HepG2 (cell line): Measurements from ENCODE around the gene PDCL3. TPM values are rescaled to one million over a fixed set of nuclear protein-coding genes. Genes with fewer than 3 reads are reported as not detected.

Experiments
- ATAD3A ChIP-seq: sonication (generic); formaldehyde crosslinking; IDR thresholded peaks from 2 replicates; pipeline ENCODE4 v1.4.0; 2020; ENCODE audit warnings: missing genetic modification reagents
- CEBPG ChIP-seq: IDR thresholded peaks from 2 replicates; pipeline ENCODE4 v1.6.1; 2016
- FOSL2 ChIP-seq: sonication (generic); formaldehyde crosslinking; IDR thresholded peaks from 2 replicates; pipeline ENCODE4 v1.4.0; 2020; ENCODE audit warnings: missing genetic modification reagents
- FOXA3 ChIP-seq: IDR thresholded peaks from 2 replicates; pipeline ENCODE4 v1.6.1; 2016; ENCODE audit warnings: missing genetic modification reagents, missing compliant biosample characterization
- HOXA9 ChIP-seq: sonication (generic); formaldehyde crosslinking; IDR thresholded peaks from 2 replicates; pipeline ENCODE4 v1.8.1; 2022; ENCODE audit warnings: missing genetic modification reagents, mild to moderate bottlenecking, moderate library complexity, borderline replicate concordance
- MAZ ChIP-seq, 2 experiments: sonication (generic) in 1 of 2; formaldehyde crosslinking in 1 of 2; IDR thresholded peaks; 2 replicates each; pipeline versions ENCODE4 v1.5.0 to v1.6.1; 2012 to 2020; ENCODE audit warnings: low read depth in 2 of 2, mild to moderate bottlenecking in 2 of 2, borderline replicate concordance in 1 of 2, improper control_type of control experiment in 1 of 2, low read length in 1 of 2, missing genetic modification reagents in 1 of 2, moderate library complexity in 1 of 2
- RFXAP ChIP-seq: sonication (generic); formaldehyde crosslinking; IDR thresholded peaks from 2 replicates; pipeline ENCODE4 v1.4.0; 2020; ENCODE audit warnings: missing genetic modification reagents, borderline replicate concordance
- RXRB ChIP-seq: IDR thresholded peaks from 2 replicates; pipeline ENCODE4 v1.6.1; 2016; ENCODE audit warnings: borderline replicate concordance, missing genetic modification reagents, missing compliant biosample characterization
- SOX13 ChIP-seq, 3 experiments: fragments of 450-650 bp in 1 of 3; sonication (generic) in 1 of 3; formaldehyde crosslinking in 1 of 3; IDR thresholded peaks in 2 of 3; conservative IDR thresholded peaks in 1 of 3; 2 replicates each; pipeline versions ENCODE4 v1.5.0 to v1.6.1; 2016 to 2020; ENCODE audit warnings: antibody characterized with exemption in 1 of 3, mild to moderate bottlenecking in 1 of 3, missing compliant biosample characterization in 1 of 3, missing genetic modification reagents in 1 of 3, moderate library complexity in 1 of 3
- SOX5 ChIP-seq: IDR thresholded peaks from 2 replicates; pipeline ENCODE4 v1.6.1; 2016; ENCODE audit warnings: borderline replicate concordance
- SOX6 ChIP-seq, 2 experiments: fragments of 450-650 bp in 1 of 2; sonication (generic) in 1 of 2; formaldehyde crosslinking in 1 of 2; IDR thresholded peaks; 2 replicates each; pipeline versions ENCODE4 v1.4.0 to v1.6.1; 2017 to 2020; ENCODE audit warnings: antibody characterized with exemption in 1 of 2, mild to moderate bottlenecking in 1 of 2, missing genetic modification reagents in 1 of 2
- SRY ChIP-seq: sonication (generic); formaldehyde crosslinking; IDR thresholded peaks from 2 replicates; pipeline ENCODE4 v1.8.0; 2022; ENCODE audit warnings: mild to moderate bottlenecking, missing genetic modification reagents
- TEF ChIP-seq: sonication (generic); formaldehyde crosslinking; IDR thresholded peaks from 2 replicates; pipeline ENCODE4 v1.5.0; 2020; ENCODE audit warnings: missing genetic modification reagents
- YEATS2 ChIP-seq: sonication (generic); formaldehyde crosslinking; IDR thresholded peaks from 2 replicates; pipeline ENCODE4 v1.4.0; 2020; ENCODE audit warnings: missing genetic modification reagents, borderline replicate concordance
- ZBTB2 ChIP-seq: sonication (generic); formaldehyde crosslinking; IDR thresholded peaks from 2 replicates; pipeline ENCODE4 v1.8.0; 2022; ENCODE audit warnings: low read depth, missing genetic modification reagents
- ZMYM2 ChIP-seq: sonication (generic); formaldehyde crosslinking; IDR thresholded peaks from 2 replicates; pipeline ENCODE4 v1.8.0; 2022; ENCODE audit warnings: mild to moderate bottlenecking, missing genetic modification reagents
- ZNF441 ChIP-seq: sonication (generic); formaldehyde crosslinking; IDR thresholded peaks from 2 replicates; pipeline ENCODE4 v1.7.0; 2021; ENCODE audit warnings: missing genetic modification reagents, borderline replicate concordance
- ZNF468 ChIP-seq: sonication (generic); formaldehyde crosslinking; IDR thresholded peaks from 2 replicates; pipeline ENCODE4 v1.8.0; 2022; ENCODE audit warnings: mild to moderate bottlenecking, moderate library complexity, missing genetic modification reagents
- ZNF546 ChIP-seq: sonication (generic); formaldehyde crosslinking; conservative IDR thresholded peaks from 2 replicates; pipeline ENCODE4 v1.8.1; 2023; ENCODE audit warnings: mild to moderate bottlenecking, missing genetic modification reagents
- ZNF598 ChIP-seq: sonication (generic); formaldehyde crosslinking; IDR thresholded peaks from 2 replicates; pipeline ENCODE4 v1.5.1; 2020; ENCODE audit warnings: mild to moderate bottlenecking, missing genetic modification reagents, borderline replicate concordance
- polyA plus RNA-seq, 8 experiments: library from polyadenylated mRNA; depleted of rRNA in 3 of 8; stranded (reverse) in 7 of 8; unstranded in 1 of 8; fragments of >200 nt; fragmentation: Illumina TruSeq in 4 of 8; extraction: Trizol in 4 of 8; gene quantifications; 2 replicates each; pipeline versions ENCODE4 v1.2.1 to v1.2.3, GENCODE V29; 2011 to 2016; ENCODE audit warnings: low read depth in 4 of 8, missing spikeins in 1 of 8, mixed read lengths in 1 of 8; ENCODE audit not compliant: insufficient read depth in 1 of 8
- total RNA-seq, 5 experiments: library from RNA; depleted of rRNA; stranded (reverse); fragments of >200 nt; fragmentation: Illumina TruSeq; extraction: Trizol; gene quantifications; 2 replicates each; pipeline ENCODE4 v1.2.3, GENCODE V29; 2016; ENCODE audit warnings: low read depth in 1 of 5
- TF ChIP-seq, protein P1 (sequence below): sonication (generic); formaldehyde crosslinking; IDR thresholded peaks from 2 replicates; pipeline ENCODE4 v1.5.1; 2020; ENCODE audit warnings: missing genetic modification reagents, mild to moderate bottlenecking, borderline replicate concordance
- TF ChIP-seq, protein P2 (sequence below): sonication (generic); formaldehyde crosslinking; IDR thresholded peaks from 2 replicates; pipeline ENCODE4 v1.5.1; 2020; ENCODE audit warnings: missing genetic modification reagents, mild to moderate bottlenecking, borderline replicate concordance

PDCL3 gene
- total and polyA plus RNA-seq, 2 of the 13 experiments (the other 11 are each of a cell fraction or from before 2014, with no cell fraction given) = 14.4 to 24.4 TPM

- TF ChIP-seq ZBTB2 (CRISPR knock-in tag) (no peak), ZNF546 (CRISPR knock-in tag) (no peak), RXRB (CRISPR knock-in tag) (no peak), SOX13 (IDR thresholded peaks at IDR 0.05) (peak; percentile 73), SOX13 (CRISPR knock-in tag; conservative IDR thresholded peaks at IDR 0.05 in 1 of 2, IDR thresholded peaks at IDR 0.05 in 1 of 2) (peak in 1 of 2 experiments; percentile 87; a peak in 2 of 4 replicates), ZNF468 (CRISPR knock-in tag) (no peak), SOX6 (IDR thresholded peaks at IDR 0.05) (no peak), SOX6 (CRISPR knock-in tag; IDR thresholded peaks at IDR 0.05) (peak; percentile 90), HOXA9 (CRISPR knock-in tag) (no peak), ZNF598 (CRISPR knock-in tag) (no peak), YEATS2 (CRISPR knock-in tag) (no peak), ATAD3A (CRISPR knock-in tag) (no peak), FOXA3 (CRISPR knock-in tag) (0 out of 2 replicates have a peak, but pooled peaks have one; percentile 17), CEBPG (CRISPR knock-in tag) (peak; percentile 12; the same call in 1 of the 2 replicates), TEF (CRISPR knock-in tag) (no peak), MAZ (IDR thresholded peaks at IDR 0.05; ENCODE audit: borderline replicate concordance, low read depth, low read length) (no peak), MAZ (CRISPR knock-in tag; IDR thresholded peaks at IDR 0.05; ENCODE audit: low read depth) (no peak), FOSL2 (CRISPR knock-in tag) (no peak), SOX5 (CRISPR knock-in tag) (peak; percentile 78), ZNF441 (CRISPR knock-in tag) (peak; percentile 71), ZMYM2 (CRISPR knock-in tag) (0 out of 2 replicates have a peak, but pooled peaks have one; percentile 63), SRY (no peak), RFXAP (CRISPR knock-in tag) (no peak)
- TF ChIP-seq, protein P1, sequence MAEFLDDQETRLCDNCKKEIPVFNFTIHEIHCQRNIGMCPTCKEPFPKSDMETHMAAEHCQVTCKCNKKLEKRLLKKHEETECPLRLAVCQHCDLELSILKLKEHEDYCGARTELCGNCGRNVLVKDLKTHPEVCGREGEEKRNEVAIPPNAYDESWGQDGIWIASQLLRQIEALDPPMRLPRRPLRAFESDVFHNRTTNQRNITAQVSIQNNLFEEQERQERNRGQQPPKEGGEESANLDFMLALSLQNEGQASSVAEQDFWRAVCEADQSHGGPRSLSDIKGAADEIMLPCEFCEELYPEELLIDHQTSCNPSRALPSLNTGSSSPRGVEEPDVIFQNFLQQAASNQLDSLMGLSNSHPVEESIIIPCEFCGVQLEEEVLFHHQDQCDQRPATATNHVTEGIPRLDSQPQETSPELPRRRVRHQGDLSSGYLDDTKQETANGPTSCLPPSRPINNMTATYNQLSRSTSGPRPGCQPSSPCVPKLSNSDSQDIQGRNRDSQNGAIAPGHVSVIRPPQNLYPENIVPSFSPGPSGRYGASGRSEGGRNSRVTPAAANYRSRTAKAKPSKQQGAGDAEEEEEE (CRISPR knock-in tag) = no peak
- TF ChIP-seq, protein P2, sequence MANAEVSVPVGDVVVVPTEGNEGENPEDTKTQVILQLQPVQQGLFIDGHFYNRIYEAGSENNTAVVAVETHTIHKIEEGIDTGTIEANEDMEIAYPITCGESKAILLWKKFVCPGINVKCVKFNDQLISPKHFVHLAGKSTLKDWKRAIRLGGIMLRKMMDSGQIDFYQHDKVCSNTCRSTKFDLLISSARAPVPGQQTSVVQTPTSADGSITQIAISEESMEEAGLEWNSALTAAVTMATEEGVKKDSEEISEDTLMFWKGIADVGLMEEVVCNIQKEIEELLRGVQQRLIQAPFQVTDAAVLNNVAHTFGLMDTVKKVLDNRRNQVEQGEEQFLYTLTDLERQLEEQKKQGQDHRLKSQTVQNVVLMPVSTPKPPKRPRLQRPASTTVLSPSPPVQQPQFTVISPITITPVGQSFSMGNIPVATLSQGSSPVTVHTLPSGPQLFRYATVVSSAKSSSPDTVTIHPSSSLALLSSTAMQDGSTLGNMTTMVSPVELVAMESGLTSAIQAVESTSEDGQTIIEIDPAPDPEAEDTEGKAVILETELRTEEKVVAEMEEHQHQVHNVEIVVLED (CRISPR knock-in tag) = no peak
These were observed 2.5 kb upstream of the PDCL3 start (continued) for GRCh38 chr2:100560216-100560830.
